NAMALWA (cell line): ENCODE results near the gene TAF1B.
"Not testable (repeated sequence)": the region's sequence is repeated elsewhere in the genome, so short reads cannot be mapped to it uniquely, and the experiment has no call there.

Source experiments
- DNase-seq: peaks from one replicate; pipeline ENCODE4 v3.0.0-alpha.2; 2015; ENCODE audit warnings: low spot score

Gene TAF1B

DNA sequence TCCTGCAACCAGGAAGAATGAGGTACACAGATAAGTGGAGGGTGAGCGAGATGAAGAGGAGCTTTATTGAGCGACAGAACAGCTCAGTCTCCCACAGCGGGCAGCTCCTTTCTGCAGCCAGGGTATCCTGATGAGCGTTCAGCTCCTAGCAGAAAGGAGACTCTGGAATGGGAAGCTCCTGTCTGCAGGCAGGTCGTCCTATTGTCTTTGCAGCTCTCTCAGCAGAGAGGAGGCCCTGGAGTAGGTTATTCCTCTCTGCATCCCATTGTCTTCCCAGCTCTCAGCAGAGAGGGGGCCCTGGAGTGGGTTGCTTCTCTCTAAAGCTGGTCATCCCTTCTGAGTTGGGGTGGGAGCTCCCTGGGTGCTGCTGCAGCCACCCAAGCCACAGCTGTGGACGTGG lies 41.2 kb downstream of the TAF1B start:
- DNase-seq = no peak

DNA sequence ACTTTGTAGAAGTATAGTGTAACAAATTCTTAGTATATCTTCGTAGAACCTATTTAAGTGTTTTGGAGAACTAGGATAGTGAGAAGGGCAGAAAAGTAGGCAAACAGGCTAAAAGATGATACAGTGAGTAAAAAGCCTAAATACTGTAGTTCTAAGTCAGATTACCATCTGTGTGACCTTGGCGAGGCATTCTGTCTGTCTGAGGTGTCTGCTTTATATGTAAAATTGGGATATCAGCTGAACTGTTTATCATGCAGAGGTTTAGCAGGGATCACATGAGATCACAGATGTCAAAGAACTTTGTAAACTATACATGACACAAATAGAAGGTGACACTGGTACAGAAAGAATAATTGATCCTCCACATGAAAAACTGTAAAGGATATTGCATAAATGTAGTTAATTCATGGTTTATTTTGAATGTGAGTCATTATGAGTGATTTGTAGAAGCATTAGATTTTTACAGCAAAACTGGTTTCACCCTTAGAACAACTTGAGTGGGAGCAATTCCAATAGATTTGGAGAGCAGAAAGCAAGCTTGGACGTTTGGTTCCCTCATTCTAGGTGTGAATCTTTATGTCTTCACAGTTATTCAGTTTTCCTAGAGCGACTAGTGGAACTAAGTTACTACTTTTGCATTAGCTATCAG lies 41.9 kb downstream of the TAF1B start:
- no peak for DNase-seq

DNA sequence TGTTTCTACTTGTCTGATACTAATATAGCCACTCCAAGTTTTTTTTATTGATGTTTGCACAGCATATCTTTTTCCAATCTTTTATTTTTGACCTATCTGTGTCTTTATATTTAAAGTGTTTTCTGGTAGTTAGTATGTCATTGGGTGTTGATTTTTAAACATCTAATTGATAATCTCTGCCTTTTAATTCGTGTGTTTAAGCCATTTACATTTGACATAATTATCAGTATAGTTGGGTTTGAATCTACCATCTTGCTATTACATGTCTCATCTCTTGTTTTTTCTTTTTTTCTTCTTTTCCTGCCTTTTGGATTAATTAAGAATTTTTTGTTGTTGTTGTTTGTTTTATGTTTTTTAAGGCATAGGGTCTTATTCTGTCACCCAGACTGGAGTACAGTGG lies 44.2 kb downstream of the TAF1B start:
- no peak for DNase-seq

DNA sequence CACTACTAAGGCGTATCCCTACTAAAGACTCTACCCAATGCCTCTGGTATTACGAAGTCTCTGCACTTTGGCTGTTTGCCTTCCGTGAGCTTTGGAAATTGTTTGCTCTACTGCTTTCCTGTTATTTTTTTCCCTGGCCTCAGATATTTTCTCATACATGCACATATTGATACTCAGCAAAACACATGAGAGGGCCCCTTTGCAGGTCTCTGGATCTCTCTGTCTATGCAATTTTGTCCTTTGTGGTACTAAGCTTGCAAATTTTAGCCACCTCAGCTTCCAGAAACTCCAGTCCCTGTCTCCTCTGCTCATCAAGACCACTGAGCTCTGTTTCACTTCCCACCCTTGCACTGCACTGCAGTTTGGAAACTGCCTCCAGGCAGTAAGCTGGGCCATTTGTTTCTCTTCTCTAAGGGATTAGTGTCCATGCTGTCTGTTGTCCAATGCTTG lies 46.6 kb downstream of the TAF1B start:
- DNase-seq = no peak

DNA sequence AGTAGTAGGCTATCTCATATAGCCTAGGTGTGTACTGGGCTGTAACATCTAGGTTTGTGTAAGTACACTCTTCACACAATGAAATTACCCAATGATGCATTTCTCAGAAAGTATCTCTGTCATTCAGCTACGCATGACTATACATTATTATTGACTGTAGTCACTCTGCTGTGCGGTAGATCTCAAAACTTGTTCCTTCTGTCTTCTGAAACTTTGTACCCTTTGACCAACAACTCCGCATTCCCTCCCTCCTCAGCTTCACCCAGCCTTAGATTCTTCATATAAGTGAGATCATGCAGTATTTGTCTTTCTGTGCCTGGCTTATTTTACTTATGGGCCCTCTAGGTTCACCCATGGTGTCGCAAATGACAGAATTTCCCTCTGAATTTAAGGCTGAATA lies 49.0 kb downstream of the TAF1B start:
- DNase-seq = no peak

DNA sequence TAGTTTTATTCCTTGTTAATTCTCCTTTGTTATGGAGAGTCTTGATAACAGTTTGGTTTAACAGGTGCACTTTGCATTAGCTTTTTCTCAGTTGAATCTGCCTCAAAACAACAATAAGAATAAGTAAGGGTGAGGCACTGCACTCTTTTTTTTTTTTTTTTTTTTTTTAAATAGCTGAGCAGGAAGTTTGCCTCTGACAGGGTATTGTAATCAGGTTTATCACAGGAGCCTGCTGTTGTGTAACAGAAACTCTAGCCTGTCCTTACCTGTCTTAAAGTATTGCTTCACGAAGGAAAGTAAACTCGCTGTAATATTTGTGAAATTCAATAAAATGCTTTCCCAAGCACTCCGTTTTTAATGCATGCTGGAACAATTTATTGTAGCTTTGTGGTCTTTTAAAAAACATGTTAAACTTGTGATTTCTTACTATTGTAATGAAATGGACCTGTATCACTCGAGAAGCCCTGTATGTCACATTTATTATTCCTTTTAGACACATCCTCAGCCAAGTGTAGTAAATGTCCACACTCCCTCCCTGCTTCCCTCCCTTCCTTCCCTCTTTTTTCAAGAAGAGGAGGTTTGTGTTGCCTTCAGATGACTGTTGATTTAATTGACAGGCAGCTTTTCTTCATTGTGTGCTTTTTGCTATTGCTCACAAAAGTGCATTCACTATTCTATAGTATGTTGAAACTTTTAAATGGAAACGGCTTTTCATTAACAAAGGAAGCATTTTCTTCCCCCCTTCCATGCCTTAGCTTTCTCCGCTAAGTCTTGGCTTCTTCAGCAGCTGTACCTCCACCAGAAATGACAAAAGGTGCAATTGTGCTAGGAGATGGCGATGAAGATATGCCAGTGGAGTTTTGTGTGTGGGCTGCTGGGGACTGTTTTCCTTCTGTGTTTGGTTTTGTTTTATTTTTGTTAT lies 52.7 kb downstream of the TAF1B start:
- no peak for DNase-seq

DNA sequence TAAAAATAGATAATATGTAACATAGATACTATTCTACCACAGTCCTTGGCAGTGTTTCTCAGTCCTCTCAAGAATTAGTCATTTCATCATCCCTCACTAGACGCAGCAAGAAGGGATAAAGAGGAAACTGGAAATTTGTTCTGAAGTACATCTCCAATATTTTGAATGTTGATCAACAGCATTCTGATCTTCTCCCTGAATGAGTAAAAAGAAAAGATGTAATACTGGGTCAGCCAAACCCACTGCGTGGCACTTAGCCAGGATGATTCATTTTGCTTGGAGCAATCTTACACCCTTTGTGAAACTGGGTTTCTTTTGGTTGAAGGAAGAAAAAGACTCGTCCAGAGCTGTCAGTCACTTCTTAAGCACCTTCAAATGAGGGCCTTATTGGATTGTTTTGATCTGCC lies 54.1 kb downstream of the TAF1B start:
- no peak for DNase-seq

DNA sequence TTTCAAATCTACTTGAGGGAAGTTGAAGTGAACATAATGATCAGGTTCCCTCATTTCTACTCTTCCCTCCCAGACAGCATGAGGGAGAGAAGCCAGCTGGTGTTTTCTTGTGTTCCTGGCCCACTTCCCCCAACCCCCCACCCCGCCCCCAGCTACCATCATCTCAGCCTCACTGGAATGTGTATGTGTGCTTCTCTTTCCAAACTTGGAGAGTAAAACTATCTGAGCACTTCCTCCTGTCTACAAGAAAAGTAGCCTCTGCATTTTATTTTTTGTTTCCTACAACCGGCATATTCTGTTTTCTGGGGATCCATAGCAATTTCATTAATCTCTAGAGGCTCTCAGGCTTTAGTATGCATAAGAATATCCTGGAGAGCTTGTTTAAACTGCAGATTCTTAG lies 54.6 kb downstream of the TAF1B start:
- no peak for DNase-seq

DNA sequence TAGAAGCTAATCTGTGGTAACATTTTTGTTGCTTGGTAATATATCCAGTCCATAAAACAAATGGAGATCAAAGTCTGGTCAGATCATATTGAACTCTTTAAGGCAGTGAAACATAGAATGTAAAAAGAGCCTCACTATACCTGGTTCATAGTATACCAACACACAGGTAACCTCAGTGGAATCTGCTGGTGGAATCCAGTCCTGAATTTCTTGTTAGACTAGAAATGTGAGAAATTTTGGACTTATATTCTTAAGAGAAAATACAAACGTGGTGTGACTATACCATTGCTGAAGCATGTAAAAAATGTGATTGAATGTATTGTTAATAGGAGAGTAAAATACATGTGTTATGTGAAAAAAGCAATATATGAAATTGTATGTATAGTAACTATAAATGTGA lies 62.1 kb downstream of the TAF1B start:
- DNase-seq = no peak

DNA sequence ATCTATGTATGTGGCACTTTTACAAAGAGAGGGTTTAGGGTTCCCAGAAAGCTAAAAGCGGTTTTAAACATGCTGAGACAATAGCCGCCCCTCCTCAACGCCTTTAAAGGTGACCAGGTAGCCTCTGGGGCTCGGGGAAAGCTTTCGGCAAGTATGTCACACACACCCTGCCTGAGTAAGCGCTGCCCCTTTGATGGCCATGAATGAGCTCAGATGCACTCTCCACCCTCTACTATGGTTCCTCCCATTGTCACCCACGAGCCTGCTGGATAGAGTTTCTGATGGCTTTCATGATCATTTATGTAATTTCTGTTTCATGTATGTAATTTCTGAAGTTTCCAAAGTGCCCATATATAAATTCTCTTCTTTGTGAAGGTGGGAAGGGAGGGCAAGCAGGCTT lies 64.1 kb downstream of the TAF1B start:
- no peak for DNase-seq

DNA sequence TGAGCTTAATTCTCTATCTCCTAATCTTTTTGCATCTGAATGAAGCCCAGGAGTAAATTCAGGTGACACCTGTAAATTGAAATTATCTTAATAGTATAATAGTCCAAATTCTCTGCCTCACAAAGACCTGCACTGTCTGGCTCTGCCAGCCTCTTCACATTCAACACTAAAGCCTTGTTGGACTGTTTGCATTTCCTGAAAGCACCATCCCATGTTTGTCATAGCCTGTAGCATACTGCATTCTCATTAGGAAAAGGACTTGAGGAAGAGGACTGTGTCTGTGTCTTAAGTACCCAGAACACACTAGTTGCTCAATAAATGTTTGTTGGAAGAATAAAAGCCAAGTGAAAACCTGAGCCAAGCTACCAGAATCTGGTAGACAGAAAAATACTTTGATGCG lies 65.4 kb downstream of the TAF1B start:
- no peak for DNase-seq

DNA sequence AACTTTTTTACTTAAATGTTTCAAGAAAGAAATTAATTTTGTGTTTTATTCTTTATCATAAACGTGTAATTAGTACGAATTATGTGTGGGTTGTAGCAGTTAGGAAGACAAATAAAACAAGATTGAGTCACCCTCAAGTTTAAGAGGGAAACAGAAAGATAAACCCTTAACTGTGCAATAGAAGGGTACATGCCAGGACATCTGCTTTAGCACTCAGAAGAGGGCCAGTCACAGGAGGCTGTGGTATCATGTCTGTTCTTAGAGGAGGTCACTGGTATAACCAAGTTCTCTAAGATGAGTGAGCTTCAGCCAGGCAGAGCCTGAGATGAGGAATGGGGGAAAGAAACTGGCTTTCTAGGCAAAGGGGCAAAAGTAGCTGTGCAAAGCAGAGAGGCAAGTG lies 65.8 kb downstream of the TAF1B start:
- DNase-seq = no peak

DNA sequence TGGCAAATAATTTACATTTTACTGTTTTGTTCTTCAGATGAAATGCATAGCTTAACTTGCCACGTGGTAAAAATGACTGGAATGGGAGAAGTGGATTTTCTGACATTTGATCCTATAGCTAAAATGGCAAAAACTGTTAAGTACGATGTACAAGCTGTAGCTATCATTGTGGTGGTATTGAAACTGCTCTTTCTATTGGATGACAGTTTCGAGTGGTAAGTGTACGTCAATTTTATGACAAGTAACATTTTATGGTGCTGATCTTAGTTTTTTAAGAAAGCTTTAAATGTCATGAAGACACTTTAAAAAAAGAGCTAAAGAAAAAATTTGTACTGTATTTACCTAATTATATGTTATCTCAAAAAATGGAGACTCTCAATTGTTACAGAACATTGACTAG lies 67.4 kb downstream of the TAF1B start:
- DNase-seq = no peak

DNA sequence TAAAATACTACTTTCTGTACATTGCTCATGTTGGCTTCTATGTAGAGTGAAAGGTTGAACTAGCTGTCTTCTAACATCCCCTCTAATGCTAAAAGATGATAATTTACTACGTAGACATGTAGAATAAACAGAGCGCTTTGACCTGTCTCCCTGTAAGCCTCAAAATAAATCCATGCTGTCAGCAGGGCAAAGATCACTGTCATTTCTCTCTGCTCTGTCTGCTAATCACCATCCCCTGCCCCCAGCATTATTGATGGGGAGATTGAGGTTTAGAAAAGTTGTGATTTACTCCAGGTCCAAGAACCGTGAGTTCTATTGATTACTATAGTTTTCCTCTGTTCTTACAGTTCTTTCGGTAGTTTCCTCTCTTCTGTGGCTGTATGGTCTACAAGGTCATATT lies 69.2 kb downstream of the TAF1B start:
- DNase-seq = no peak

DNA sequence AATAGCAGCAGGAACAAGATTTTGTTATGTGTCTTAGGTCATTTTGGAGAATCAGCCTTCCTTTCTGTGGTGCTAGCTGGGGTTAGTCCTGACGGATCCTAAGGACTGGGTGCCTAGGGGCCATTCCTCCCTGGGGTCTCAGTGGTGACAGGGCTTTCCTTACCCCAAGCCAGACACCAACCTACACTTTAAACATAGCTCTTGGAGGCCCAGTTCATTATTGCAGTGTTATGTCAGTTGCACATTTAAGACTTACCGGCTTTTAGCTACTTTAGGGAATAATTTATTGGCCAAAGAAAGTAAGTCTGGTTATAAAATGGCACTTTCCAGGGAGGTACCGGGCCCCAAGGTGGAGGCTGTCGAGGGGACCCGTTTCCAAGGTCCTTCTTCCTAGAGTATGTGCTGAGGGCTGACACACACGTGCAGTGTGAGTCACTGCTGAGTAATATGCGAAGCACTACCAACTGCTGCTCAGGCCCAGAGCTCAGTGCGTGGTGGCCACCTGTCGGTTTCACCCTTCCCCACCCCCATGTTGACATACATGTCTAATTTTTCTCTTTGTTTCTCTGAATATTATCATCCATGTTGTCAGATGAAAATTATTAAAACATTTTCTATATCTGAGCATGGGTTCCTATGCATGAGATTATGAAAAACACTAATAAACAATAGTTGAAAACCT lies 71.3 kb downstream of the TAF1B start:
- no peak for DNase-seq

DNA sequence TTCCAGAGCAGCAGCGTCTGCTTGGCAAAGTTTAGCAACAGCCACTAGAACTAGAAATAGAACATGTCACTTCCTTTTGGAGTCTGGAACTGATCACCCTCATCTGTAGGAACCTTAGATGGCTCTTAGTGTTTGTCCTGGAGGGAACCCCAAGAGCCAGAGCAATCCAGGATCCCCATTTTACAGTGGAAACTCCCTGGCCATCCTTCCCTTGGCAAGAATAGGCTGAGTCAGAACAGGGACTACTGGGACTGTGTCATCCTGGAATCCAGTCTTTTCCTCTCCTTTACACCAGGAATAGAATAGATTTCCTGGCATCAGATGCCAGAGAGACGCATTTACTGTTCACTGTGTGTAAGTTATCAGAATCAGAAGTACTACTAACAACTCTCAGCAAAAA lies 75.0 kb downstream of the TAF1B start:
- no peak for DNase-seq

DNA sequence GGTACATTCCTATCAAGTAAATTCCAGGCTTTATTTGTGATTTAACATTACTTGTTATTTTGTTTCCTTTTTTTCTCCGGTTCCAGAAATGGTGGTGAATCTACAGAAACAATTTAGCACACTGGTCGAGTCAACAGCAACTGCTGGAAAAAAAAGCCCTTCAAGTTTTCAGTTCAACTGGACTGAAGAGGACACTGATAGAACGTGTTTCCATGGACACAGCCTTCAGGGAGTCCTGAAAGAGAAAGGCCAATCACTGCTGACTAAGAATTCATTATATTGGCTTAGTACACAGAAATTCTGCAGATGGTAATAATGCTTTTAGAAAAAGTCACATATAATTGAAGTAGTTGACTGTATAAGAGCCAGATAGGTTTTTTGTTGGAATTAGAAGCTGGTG lies 76.2 kb downstream of the TAF1B start:
- no peak for DNase-seq

DNA sequence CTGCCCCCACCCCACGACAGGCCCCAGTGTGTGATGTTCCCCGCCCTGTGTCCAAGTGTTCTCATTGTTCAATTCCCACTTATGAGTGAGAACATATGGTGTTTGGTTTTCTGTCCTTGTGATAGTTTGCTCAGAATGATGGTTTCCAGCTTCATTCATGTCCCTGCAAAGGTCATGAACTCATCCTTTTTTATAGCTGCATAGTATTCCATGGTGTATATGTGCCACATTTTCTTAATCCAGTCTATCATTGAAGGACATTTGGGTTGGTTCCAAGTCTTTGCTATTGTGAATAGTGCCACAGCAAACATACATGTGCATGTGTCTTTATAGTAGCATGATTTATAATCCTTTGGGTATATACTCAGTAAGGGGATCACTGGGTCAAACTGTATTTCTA lies 83.7 kb downstream of the TAF1B start:
- DNase-seq = not testable (repeated sequence)

DNA sequence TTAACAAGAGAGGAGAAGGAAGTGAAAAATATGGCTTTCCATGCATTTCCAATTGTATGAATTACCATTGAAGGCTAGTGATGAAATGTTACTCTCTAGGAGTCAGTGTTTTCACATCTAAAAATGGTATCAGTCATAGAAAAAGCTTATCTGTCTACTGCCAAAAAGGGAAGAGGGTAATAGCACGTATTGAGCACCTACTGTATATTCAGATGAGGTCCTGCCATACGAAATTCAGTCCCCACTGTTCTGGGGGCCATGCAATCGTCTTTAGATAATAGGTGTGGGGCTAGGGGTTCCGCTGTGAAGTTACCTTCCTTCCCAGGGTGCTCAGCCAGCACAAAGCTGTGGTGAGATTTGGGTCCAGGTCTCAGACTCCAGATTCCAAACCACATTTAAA lies 94.0 kb downstream of the TAF1B start:
- DNase-seq = no peak

DNA sequence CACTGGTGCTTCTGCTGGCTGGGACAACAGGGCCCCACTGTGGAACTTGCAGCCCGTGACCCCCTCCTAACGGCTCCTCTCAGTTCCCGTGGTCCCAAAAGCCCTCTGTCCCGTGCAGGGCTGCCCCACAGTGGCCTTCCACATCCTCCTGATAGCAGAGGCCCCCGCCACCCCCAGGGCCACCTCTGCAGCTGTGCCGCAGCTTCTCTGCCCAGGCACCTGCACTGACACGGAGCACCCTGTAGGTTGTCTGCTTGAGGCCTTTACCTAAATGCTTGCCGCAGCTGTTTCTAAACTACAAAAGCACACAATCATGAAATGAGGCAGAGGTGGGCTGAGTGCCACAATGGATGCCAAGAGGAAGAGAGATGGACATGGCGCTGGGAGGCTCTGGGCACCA lies 94.7 kb downstream of the TAF1B start:
- no peak for DNase-seq

DNA sequence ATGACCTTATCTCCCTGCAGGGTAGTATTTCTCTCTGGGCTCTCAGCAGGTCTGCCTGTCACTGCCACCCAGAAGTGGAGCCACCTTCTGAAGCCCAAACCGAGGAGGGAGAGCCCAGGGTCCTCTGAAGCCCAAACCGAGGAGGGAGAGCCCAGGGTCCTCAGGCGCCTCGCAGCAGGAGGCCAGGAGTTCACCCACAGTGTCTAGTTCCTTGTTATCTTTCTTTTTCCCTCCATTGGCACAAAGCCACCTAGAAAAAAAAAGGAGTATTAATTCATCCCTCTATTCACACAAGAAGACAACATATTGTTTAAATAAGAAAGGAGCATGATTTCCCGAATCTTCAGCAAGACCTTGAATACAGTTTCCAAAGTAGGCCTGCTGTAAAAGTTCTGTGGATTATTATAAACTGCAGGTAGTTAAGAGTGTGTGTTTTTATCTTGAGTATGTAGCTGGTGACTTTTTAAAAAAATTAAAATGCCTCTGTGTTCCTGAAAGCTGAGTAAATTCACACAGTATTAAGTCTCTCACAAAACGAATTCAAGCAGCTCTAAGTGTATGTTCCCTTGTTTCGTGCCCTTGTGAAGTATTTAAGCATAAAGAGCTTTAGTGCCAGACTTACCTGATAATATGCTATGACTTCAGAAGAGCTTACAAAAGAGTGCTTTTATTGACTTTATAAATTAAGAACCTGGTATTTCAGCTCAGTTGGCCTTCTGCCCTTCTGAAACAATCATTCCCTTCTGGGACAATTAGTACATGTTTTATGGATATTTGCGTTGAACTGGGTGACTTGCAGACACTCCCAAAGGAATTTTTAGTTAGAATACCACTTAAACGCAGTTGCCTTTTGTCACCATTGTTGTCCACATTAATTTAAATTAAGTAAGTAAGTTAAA lies 96.6 kb downstream of the TAF1B start:
- no peak for DNase-seq
